Measurements from ENCODE around the gene ZDHHC5.
"Not testable (repeated sequence)": the region's sequence is repeated elsewhere in the genome, so short reads cannot be mapped to it uniquely, and the experiment has no call there.

ZDHHC5 gene

DNA sequence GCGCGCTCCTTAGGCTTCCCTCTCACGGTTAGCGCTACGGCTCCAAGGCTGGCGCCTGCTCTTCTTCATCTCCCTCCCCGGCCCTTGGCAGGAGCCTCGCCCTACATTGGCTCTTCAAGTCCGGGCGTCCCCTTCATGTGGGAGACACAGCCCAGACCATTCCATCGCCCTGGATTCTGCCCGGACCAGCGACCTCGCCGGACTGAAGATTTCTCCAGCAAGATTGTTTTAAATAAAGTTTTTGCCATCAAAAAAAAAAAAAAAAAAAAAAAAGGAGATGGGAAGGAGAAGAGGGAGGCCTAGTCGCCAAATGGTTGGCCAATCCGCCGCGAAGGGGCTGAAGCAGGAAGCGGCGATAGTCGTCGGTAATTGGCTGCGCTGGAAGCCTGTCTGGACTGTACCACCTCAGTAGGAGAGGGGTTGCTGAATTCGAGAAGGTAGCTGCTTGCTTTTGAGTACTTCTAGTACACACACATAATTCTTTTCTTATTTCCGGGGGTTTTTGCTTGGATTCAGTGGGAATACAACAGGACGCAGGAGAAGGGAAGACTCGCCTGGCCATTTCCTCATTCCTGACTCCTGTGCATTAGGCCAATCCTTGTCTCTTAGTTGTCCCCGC lies 688 bp upstream of the ZDHHC5 start:
- peak; percentile 81 to 94 for DNase-seq (ENCODE audit: low read depth in 2 of 2)

DNA sequence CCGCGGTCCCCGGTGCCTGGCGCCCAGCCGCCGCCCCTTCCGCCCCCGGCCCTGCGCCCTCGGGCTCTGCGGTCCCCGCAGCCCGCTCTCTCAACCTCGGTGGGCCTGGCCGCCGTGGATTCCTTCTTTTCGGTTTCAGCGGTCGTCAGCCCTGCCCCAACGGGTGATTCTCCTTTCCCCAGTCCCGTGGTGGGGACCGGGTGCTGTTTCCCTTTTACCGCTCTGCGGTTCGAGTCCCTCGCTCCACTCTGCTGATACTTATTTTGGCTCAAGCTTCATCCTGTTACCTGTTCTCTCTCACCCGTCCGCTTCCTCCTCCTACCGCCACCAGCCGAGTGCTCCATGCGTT lies 494 bp downstream of the ZDHHC5 start:
- DNase-seq (ENCODE audit: low read depth in 2 of 2) = no peak

DNA sequence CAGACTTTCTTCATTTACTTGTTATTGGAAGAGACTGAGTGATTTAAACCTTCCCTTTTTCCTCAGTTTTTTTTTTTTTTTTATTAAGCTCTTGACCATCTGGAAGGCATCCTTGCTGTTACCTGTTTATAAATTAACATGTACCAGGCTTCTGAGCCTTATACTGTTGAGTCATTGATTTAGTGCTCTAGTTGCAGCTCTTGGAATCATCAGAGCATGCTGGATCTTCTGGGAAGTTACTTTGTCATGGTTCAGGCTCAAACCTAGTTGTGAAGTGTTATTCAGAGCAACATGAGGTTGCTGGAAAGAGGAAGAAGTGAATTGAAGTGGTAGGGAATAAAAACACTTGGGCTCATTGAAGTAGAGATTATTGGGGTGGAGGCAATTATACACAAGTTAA lies 6.3 kb downstream of the ZDHHC5 start:
- no peak for DNase-seq (ENCODE audit: low read depth in 2 of 2)

GRCh38 chr11:57675176-57675941 lies 7.4 kb downstream of the ZDHHC5 start:
- no peak for DNase-seq (ENCODE audit: low read depth in 2 of 2)

DNA sequence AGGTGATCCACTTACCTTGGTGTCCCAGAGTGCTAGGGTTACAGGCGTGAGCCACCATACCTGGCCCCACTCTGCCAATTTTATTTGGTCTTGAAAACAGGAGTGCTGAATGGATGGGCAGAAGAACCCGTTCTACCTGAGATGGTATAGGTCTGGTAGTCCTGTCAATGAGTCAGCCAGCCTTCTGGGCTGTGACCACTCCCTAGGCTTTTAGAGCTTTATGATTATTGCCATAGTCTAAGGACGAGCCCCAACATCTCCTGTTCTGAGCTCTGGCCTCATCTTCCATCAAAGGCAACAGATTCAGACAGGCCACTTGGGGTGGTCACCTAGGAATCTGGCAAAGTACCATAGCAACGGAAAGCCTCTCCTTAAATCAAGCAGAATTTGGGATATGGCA lies 11.5 kb downstream of the ZDHHC5 start:
- DNase-seq (ENCODE audit: low read depth in 2 of 2) = no peak

GRCh38 chr11:57680552-57680874 lies 12.6 kb downstream of the ZDHHC5 start:
- DNase-seq (ENCODE audit: low read depth in 2 of 2) = no peak

GRCh38 chr11:57681168-57681567 lies 13.3 kb downstream of the ZDHHC5 start:
- DNase-seq (ENCODE audit: low read depth in 2 of 2) = no peak

- DNase-seq (ENCODE audit: low read depth in 2 of 2) = not testable (repeated sequence)
Measured at GRCh38 chr11:57690474-57690873, 22.6 kb downstream of the ZDHHC5 start.

DNA sequence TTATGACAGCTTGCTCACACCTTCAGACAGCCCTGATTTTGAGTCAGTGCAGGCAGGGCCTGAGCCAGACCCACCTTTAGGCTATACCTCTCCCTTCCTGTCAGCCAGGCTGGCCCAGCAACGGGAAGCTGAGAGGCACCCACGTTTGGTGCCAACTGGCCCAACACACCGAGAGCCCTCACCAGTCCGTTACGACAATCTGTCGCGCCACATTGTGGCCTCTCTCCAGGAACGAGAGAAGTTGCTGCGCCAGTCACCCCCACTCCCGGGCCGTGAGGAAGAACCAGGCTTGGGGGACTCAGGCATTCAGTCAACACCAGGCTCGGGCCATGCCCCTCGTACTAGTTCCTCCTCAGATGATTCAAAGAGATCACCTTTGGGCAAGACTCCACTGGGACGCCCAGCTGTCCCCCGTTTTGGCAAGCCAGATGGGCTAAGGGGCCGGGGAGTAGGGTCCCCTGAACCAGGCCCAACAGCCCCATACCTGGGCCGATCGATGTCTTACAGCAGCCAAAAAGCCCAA lies 31.0 kb downstream of the ZDHHC5 start:
- DNase-seq (ENCODE audit: low read depth in 2 of 2) = no peak

DNA sequence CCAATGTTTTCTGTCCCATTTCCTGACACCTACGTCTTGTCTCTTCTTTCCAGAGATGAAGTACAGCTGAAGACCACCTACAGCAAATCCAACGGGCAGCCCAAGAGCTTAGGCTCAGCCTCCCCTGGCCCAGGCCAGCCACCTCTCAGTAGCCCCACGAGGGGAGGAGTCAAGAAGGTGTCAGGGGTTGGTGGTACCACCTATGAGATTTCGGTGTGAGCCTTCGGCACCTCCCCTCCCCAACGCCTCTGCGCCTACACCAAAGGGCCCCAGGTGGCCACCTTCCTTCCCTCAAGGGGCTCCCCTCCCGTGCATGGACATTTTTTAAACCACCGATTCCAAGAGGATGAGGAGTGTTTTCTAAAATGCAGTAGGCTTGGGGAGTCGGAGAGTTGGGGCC lies 31.9 kb downstream of the ZDHHC5 start:
- no peak for DNase-seq (ENCODE audit: low read depth in 2 of 2)

- DNase-seq (ENCODE audit: low read depth in 2 of 2) = no peak
Measured at GRCh38 chr11:57700425-57700824, 32.5 kb downstream of the ZDHHC5 start.

- DNase-seq (ENCODE audit: low read depth in 2 of 2) = no peak
Measured at GRCh38 chr11:57703341-57703740, 35.4 kb downstream of the ZDHHC5 start.

- DNase-seq (ENCODE audit: low read depth in 2 of 2) = no peak
Measured at GRCh38 chr11:57704932-57705331, 37.0 kb downstream of the ZDHHC5 start.

DNA sequence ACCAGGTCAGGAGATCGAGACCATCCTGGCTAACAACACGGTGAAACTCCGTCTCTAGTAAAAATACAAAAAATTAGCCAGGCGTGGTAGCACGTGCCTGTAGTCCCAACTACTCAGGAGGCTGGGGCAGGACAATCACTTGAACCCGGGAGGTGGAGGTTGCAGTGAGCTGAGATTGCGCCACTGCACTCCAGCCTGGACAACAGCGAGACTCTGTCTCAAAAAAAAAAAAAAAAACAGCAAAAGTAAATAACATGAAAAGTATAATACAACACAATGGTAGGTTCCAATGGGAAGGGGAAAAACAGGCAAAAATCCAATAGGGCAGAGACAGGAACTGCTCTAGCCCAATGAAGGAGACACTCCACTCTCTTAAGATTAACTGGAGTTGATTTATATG lies 37.5 kb downstream of the ZDHHC5 start:
- DNase-seq (ENCODE audit: low read depth in 2 of 2) = not testable (repeated sequence)

GRCh38 chr11:57709802-57710367 lies 42.0 kb downstream of the ZDHHC5 start:
- no peak for DNase-seq (ENCODE audit: low read depth in 2 of 2)

DNA sequence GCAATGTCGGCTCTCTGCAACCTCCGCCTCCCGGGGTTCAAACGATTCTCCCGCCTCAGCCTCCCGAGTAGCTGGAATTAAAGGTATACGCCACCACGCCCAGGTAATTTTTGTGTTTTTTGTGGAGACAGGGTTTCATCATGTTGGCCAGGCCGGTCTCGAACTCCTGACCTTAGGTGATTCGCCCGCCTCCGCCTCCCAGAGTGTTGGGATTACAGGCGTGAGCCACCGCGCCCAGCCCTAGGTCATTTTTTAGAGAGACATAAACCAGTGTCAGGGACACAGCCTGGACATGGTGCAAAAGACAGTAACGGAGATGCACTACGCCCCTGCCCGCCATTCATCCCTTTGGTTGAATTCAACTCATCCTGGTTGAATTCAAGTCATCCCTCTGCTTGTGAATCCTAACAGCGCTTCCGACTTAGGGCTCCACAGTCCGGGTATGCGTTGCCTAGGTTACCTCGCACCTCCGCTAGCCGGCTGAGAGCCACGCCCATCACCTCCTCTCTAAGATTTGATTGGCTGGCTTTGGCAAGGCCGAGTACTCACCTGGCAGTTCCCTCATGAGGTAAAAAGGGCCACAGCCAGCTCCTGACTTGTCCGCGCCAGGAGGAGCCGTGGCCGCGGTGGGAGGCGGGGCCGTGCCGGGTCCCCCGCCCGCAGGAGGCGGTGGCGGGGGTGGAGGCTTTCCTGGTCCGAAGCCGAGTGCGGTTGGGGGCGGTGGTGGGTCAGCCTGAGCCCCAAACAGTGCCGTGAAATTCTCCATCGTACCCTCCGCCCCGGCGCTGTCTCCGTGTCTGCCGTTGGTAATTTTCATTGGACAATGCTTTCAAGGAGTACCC lies 43.7 kb downstream of the ZDHHC5 start, which contains the start of gene MED19:
Gene MED19, minus strand, starts transcription at position 802 of the 842 bp plus-strand sequence. Its CDS starts 36 bp downstream, at position 766.
- peak; percentile 55 to 62 for DNase-seq (ENCODE audit: low read depth in 2 of 2)

GRCh38 chr11:57712256-57713150 lies 44.6 kb downstream of the ZDHHC5 start, which contains the start of gene TMX2:
TSS of gene TMX2 (plus strand) at chr11:57712593. CDS start at chr11:57712619, 26 bp downstream.
- DNase-seq (ENCODE audit: low read depth in 2 of 2) = peak; percentile 79 to 83

GRCh38 chr11:57713835-57714234 lies 45.9 kb downstream of the ZDHHC5 start:
- no peak for DNase-seq (ENCODE audit: low read depth in 2 of 2)

GRCh38 chr11:57716726-57717125 lies 48.8 kb downstream of the ZDHHC5 start:
- not testable (repeated sequence) for DNase-seq (ENCODE audit: low read depth in 2 of 2)

DNA sequence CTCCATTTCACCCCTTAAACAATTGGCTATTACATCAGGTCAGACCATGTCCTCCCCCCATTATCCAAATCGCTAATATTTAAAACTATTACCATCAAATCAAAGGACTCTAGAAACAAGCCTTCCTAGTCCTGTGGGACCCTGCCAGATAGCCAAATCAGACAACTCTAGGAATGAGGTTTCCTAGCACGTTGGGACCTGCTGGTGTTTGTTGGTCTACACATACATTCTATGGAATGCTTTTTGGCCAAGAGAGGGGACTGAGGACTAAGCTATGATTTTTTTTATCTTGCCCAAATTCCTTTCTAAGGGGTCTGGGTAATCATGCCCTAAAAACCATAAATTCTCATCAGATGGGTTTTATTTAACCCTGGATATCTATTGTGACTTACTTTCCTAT lies 59.3 kb downstream of the ZDHHC5 start:
- no peak for DNase-seq (ENCODE audit: low read depth in 2 of 2)

DNA sequence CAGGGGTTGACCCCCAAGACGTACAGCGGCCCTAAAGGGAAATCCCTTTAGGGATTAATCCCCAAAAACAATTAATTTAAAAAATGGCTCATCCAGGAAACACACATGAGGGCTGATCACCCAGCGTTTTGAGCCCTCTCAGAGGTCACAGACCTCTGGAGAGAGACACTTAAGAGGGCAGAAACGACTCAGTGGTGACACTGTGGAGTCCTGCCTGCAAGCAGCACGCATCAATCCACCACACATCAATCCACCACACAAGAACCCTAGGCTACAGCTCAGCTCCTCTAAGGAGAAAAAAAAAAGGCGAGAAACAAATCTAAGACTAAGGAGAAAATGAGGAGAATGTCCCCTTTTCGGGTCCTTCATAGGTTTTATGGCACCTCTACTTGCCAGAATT lies 60.9 kb downstream of the ZDHHC5 start:
- DNase-seq (ENCODE audit: low read depth in 2 of 2) = no peak

Data from activated CD8-positive, alpha-beta memory T cell treated with anti-CD3 and anti-CD28 coated beads for 4 hours (primary cell).